ENCODE results near the gene MS4A13.

MS4A13 gene

GRCh38 chr11:60485987-60486386, 29.2 kb upstream of the MS4A13 start (continued):
- no peak for TF ChIP-seq ZNF433 (tag by site-specific recombination; IDR thresholded peaks at IDR 0.05; ENCODE audit: low read depth)
- TF ChIP-seq ZNF10 (tag by site-specific recombination; IDR thresholded peaks at IDR 0.05), result no peak

DNA sequence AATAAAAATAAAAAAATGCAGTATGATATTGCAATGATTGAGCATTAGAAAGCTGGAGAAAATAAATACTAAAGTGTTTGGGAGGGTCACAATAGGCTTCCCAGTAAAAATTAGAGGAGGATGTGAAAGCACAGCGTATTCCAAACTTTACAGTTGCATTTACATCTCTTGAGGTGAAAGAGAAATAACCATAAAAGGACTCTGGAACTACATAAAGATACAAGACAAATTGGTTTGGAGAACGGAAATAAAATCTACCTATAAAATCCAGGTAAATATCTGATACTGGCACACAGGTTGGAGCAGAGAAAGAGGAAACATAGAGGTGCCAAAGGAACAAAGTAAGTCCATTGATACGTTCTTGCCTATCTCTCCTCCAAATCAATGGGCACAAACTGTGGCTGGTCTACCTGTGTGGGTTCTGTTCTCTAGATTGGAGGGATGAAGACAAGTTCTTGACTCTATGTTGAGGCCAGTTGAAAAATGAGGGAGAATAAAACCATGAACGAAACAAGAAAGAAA, 22.6 kb upstream of the MS4A13 start, which contains the start of gene MS4A12:
Gene MS4A12 (plus strand): TSS at position 291 of the 522 bp plus-strand sequence. CDS start 4,541 bp downstream, outside the sequence.
- no peak within 1 kb of the TSS for H3K4me3 ChIP-seq (ENCODE audit: low read depth, low read length)
- H3K27ac ChIP-seq (ENCODE audit: extremely low read depth, low read depth, low read length), result no peak within 1 kb of the TSS
- TF ChIP-seq ZNF394 (tag by site-specific recombination; IDR thresholded peaks at IDR 0.05; ENCODE audit: borderline replicate concordance) (no peak), ZNF335 (tag by site-specific recombination; conservative IDR thresholded peaks at IDR 0.05) (no peak), BCL11A (tag by site-specific recombination; IDR thresholded peaks at IDR 0.05; ENCODE audit: low read depth) (no peak), ZNF23 (tag by site-specific recombination; IDR thresholded peaks at IDR 0.05; ENCODE audit: borderline replicate concordance) (no peak), ZNF677 (tag by site-specific recombination; IDR thresholded peaks at IDR 0.05) (no peak), ZNF560 (tag by site-specific recombination; IDR thresholded peaks at IDR 0.05; ENCODE audit: borderline replicate concordance) (no peak), ZNF132 (tag by site-specific recombination; IDR thresholded peaks at IDR 0.05; ENCODE audit: borderline replicate concordance) (no peak), SETDB1 (IDR thresholded peaks at IDR 0.05; ENCODE audit: insufficient read length, low read length) (no peak), ZNF175 (tag by site-specific recombination; IDR thresholded peaks at IDR 0.05) (no peak), ZSCAN30 (tag by site-specific recombination; IDR thresholded peaks at IDR 0.05) (no peak), YY2 (tag by site-specific recombination; IDR thresholded peaks at IDR 0.05) (no peak), ZFP41 (tag by site-specific recombination; IDR thresholded peaks at IDR 0.05; ENCODE audit: borderline replicate concordance) (no peak), ZNF530 (tag by site-specific recombination; IDR thresholded peaks at IDR 0.05; ENCODE audit: low read depth) (no peak), ZNF585B (tag by site-specific recombination; IDR thresholded peaks at IDR 0.05) (no peak)
- TF ChIP-seq, protein P1, sequence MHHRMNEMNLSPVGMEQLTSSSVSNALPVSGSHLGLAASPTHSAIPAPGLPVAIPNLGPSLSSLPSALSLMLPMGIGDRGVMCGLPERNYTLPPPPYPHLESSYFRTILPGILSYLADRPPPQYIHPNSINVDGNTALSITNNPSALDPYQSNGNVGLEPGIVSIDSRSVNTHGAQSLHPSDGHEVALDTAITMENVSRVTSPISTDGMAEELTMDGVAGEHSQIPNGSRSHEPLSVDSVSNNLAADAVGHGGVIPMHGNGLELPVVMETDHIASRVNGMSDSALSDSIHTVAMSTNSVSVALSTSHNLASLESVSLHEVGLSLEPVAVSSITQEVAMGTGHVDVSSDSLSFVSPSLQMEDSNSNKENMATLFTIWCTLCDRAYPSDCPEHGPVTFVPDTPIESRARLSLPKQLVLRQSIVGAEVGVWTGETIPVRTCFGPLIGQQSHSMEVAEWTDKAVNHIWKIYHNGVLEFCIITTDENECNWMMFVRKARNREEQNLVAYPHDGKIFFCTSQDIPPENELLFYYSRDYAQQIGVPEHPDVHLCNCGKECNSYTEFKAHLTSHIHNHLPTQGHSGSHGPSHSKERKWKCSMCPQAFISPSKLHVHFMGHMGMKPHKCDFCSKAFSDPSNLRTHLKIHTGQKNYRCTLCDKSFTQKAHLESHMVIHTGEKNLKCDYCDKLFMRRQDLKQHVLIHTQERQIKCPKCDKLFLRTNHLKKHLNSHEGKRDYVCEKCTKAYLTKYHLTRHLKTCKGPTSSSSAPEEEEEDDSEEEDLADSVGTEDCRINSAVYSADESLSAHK (tag by site-specific recombination; IDR thresholded peaks at IDR 0.05), result no peak
- TF ChIP-seq, protein P2, sequence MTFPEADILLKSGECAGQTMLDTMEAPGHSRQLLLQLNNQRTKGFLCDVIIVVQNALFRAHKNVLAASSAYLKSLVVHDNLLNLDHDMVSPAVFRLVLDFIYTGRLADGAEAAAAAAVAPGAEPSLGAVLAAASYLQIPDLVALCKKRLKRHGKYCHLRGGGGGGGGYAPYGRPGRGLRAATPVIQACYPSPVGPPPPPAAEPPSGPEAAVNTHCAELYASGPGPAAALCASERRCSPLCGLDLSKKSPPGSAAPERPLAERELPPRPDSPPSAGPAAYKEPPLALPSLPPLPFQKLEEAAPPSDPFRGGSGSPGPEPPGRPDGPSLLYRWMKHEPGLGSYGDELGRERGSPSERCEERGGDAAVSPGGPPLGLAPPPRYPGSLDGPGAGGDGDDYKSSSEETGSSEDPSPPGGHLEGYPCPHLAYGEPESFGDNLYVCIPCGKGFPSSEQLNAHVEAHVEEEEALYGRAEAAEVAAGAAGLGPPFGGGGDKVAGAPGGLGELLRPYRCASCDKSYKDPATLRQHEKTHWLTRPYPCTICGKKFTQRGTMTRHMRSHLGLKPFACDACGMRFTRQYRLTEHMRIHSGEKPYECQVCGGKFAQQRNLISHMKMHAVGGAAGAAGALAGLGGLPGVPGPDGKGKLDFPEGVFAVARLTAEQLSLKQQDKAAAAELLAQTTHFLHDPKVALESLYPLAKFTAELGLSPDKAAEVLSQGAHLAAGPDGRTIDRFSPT (tag by site-specific recombination; IDR thresholded peaks at IDR 0.05), result no peak
- TF ChIP-seq, protein P3, sequence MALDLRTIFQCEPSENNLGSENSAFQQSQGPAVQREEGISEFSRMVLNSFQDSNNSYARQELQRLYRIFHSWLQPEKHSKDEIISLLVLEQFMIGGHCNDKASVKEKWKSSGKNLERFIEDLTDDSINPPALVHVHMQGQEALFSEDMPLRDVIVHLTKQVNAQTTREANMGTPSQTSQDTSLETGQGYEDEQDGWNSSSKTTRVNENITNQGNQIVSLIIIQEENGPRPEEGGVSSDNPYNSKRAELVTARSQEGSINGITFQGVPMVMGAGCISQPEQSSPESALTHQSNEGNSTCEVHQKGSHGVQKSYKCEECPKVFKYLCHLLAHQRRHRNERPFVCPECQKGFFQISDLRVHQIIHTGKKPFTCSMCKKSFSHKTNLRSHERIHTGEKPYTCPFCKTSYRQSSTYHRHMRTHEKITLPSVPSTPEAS (tag by site-specific recombination; IDR thresholded peaks at IDR 0.05), result no peak
- TF ChIP-seq, protein P4, sequence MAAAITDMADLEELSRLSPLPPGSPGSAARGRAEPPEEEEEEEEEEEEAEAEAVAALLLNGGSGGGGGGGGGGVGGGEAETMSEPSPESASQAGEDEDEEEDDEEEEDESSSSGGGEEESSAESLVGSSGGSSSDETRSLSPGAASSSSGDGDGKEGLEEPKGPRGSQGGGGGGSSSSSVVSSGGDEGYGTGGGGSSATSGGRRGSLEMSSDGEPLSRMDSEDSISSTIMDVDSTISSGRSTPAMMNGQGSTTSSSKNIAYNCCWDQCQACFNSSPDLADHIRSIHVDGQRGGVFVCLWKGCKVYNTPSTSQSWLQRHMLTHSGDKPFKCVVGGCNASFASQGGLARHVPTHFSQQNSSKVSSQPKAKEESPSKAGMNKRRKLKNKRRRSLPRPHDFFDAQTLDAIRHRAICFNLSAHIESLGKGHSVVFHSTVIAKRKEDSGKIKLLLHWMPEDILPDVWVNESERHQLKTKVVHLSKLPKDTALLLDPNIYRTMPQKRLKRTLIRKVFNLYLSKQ (tag by site-specific recombination; IDR thresholded peaks at IDR 0.05; ENCODE audit: borderline replicate concordance), result no peak
- TF ChIP-seq, protein P5, sequence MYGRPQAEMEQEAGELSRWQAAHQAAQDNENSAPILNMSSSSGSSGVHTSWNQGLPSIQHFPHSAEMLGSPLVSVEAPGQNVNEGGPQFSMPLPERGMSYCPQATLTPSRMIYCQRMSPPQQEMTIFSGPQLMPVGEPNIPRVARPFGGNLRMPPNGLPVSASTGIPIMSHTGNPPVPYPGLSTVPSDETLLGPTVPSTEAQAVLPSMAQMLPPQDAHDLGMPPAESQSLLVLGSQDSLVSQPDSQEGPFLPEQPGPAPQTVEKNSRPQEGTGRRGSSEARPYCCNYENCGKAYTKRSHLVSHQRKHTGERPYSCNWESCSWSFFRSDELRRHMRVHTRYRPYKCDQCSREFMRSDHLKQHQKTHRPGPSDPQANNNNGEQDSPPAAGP (tag by site-specific recombination; IDR thresholded peaks at IDR 0.05), result no peak
- no peaks in the 10 kb centered on the region for H3K4me1 ChIP-seq (ENCODE audit: control insufficient read depth, insufficient read depth, low read length)
- H3K36me3 ChIP-seq (ENCODE audit: control insufficient read depth in 2 of 2, insufficient read depth in 1 of 2, low read length in 2 of 2), result no peaks in the 10 kb centered on the region
- CTCF ChIA-PET, result no interaction called here
- POLR2A ChIA-PET, result no interaction called here
- H3K9me3 ChIP-seq (ENCODE audit: control insufficient read depth, insufficient read depth, low read depth, low read length), result no peaks in the 10 kb centered on the region

Data from HEK293 (cell line).